HG03457 (cell line): Measurements from ENCODE around the gene CSMD2.

ENCODE experiments used
- ATAC-seq: cut with Tn5 transposase; IDR thresholded peaks from one replicate; pipeline ENCODE4 v1.9.1; 2021; ENCODE audit warnings: moderate number of reproducible peaks; ENCODE audit not compliant: unreplicated experiment

CSMD2 gene

DNA sequence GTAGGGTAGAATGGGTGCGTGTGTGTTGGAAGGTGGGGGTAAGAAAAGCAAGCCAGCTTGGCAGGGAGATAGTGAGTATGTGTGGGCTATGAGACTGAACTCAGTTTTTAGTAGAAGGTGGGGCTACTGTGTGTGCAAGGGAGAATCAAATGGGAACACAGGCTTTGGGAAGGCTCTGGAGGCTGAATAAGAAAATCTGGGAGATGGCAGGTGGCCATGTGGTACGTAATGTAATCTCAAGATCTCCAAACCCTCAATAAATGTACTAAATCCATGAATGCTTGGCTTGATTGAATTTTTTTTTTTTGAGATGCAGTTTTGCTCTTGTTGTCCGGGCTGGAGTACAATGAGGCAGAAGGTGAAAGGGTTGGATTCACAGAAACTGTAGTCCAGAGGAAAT, 696.1 kb downstream of the CSMD2 start:
- no peak for ATAC-seq

GRCh38 chr1:33468531-33468930, 696.5 kb downstream of the CSMD2 start:
- ATAC-seq = no peak

- ATAC-seq = no peak
Observed at GRCh38 chr1:33468011-33468410, 697.0 kb downstream of the CSMD2 start.

- ATAC-seq = no peak
Observed at GRCh38 chr1:33466159-33466558, 698.9 kb downstream of the CSMD2 start.

DNA sequence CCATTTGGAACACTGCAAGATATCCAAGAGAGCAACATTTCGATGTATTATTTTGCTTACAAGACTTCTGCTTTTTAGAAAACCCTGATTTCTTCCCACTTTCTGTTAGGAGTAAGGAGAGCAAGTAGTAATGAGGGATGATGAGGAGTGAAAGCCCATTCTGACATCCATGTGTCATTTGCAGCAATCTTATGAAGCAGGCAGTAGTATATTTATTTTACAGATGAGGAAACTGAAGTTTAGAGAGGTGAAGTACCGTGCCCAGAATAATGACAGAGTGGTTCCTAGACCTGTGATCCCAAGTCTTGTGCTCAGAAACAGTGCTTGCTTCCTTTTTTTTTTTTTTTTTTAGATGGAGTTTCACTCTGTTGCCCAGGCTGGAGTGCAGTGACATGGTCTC, 699.7 kb downstream of the CSMD2 start:
- no peak for ATAC-seq

- no peak for ATAC-seq
Observed at GRCh38 chr1:33464552-33464951, 700.5 kb downstream of the CSMD2 start.
